HG03196 (cell line): ENCODE results near the gene SLC43A2.
"Not testable (repeated sequence)": the region's sequence is repeated elsewhere in the genome, so short reads cannot be mapped to it uniquely, and the experiment has no call there.

Source experiments
- ATAC-seq: cut with Tn5 transposase; IDR thresholded peaks from one replicate; pipeline ENCODE4 v1.9.1; 2021; ENCODE audit not compliant: unreplicated experiment

The SLC43A2 gene

DNA sequence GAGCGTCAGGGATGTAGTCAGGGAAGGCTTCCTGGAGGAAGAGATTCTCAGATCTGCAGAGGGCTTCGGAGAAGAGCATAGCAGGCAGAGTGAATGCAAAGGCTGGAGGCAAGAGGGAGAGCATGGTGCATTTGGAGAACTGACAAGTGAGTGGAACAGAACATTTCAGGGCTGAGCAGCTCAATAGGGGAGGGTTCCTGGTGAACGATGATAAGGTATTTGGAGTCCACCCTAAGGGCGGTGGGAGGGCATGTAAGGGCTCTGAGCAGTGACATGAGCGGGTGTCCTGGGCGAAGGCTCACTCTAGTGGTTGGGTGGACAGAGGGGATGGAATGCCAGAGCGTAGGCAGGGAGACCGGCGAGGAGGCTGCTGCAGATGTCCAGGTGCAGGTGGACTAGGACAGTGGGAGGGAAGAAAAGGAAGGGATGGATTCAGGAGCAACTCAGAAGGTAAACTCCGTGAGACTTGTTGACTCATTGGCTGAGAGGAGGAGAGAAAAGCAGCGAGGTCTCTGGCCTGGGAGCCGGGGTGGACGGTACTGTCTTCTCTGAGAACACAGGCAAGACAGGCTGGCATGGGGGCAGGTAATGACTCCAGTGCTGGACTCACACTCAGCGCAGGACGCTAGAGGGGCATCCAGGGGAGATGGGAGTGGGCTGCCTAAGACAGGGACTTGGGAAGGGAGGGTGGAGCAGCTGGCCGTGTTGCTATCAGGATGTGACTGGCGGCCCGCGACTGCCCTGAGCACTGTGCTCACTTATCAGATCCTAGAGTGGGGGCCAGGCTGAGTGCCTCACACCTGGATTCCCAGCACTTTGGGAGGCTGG lies 64.6 kb downstream of the SLC43A2 start:
- ATAC-seq, result no peak

DNA sequence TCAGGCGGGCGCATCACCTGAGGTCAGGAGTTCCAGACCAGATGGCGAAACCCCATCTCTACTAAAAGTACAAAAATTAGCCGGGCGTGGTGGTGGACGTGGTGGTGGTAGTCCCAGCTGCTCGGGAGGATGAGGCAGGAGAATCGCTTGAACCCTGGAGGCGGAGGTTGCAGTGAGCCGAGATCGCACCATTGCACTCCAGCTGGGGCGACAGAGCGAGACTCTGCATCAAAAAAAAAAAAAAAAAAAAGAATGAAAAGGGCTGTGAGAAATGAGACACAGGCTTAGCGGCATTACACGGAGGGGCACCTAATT lies 65.2 kb downstream of the SLC43A2 start:
- not testable (repeated sequence) for ATAC-seq

DNA sequence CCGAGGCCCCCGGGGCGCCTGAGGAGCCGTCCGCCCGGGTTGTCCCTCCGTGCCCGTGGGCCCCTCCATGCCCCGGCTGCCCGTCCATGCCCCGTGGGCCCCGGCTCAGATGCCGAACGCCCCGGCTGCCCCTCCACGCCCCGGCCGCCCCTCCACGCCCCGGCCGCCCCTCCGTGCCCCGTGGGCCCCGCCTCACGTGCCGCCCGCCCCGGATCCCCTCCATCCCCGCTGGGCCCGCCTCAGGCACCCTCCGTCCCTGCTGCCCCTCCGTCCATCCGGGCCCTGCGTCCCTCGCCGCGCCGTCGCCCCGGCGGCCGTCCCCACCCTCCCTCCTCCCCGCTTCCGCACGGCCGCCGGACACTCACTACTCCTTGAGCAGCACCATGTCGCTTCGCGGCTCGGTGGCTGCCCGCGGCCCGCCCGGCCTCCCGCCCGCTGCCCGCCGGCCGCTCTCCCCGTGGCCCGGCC lies 66.4 kb downstream of the SLC43A2 start:
- ATAC-seq, result peak; percentile 14

DNA sequence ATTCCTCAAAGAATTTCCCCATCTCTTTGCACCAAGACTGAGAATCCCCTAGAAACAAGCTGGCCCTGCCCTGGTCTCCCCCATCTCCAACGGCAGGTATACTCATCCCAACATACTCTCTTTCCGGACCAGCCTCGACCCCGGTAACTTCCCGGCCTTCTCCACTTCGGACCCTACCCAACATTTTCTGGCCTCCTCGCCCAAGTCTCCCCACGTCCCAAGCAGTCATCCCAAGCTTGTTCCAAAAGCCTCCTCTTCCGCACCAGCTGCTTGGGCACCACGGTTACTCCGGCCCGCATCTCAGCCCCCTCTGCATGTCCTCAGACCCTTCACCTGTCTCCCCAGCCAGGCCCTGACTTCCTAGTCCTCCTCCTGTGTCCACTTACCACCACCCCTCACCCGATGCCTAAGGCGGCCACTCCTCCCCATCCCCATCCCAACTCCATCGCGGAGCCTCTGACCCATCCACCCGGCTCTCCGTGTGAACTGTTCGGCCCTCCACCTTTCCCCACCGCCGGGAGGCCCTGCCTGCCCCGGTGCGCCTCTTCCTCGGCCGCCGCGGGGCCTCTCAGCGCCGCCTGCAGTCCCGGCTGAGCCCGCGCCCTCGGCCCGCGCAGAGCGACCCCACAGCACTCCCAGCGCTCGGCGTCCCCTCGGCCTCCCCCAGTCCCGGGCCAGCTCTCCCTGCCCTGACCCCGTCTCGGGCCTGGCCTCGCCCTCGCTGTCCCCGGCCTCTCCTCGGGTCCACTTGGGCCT lies 67.0 kb downstream of the SLC43A2 start:
- no peak for ATAC-seq

DNA sequence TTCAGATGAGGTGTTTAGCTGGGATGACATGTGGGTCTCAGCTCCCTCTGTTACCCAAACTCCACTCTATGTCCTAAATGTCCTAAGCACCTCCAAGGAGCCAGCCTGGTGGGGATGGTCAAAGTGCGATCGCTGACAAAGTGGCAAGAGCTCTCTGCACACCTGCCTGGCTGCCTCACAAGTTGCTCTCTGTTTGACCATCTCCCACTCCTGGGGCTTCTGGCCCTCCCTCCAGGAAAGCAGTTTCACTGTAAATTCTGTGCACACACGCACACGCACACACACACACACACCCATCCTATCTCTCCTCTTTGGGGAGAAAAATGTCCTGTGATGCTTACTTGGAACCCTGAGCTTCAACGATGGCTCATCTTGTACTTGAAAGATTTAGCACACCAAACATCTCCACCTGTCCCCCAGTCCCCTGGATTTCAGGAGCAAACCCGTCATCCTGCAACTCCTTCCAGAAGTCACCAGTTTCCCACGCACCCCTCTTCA lies 67.7 kb downstream of the SLC43A2 start:
- no peak for ATAC-seq

DNA sequence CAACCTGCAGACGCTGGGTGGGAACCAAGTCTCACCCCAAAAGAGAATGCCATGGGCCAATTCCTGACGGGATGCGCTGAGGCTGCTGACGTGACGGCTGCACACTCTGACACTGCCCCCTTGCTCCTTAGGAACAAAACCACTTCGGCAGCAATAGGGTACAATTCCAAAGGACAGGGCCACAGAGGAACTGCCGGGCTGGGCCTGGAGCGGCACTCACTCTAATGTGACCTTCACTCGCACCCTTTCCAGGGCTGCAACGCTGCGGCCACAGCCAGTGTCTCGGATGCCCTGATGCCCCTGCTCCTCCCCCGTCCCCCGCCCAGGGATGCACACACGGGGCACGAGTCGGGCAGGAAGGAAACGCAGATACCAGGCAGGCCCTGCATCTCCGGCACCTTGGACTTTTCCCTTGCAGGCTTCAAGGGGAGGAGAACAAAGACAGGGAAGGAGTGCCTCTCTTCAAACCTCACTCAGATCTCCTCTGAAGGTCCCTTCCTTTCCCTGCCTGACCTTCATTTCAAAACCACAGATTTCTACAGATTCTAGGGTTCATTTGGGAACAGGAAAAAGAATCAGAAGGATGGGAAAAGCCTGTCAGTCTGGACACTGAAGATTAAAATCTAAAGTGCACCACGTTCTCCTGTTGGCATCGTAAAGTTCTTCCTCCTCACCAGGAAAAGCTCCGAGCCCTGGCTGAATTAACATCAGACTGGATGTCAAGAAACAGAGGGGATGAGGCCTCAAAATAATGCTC lies 68.4 kb downstream of the SLC43A2 start:
- no peak for ATAC-seq

DNA sequence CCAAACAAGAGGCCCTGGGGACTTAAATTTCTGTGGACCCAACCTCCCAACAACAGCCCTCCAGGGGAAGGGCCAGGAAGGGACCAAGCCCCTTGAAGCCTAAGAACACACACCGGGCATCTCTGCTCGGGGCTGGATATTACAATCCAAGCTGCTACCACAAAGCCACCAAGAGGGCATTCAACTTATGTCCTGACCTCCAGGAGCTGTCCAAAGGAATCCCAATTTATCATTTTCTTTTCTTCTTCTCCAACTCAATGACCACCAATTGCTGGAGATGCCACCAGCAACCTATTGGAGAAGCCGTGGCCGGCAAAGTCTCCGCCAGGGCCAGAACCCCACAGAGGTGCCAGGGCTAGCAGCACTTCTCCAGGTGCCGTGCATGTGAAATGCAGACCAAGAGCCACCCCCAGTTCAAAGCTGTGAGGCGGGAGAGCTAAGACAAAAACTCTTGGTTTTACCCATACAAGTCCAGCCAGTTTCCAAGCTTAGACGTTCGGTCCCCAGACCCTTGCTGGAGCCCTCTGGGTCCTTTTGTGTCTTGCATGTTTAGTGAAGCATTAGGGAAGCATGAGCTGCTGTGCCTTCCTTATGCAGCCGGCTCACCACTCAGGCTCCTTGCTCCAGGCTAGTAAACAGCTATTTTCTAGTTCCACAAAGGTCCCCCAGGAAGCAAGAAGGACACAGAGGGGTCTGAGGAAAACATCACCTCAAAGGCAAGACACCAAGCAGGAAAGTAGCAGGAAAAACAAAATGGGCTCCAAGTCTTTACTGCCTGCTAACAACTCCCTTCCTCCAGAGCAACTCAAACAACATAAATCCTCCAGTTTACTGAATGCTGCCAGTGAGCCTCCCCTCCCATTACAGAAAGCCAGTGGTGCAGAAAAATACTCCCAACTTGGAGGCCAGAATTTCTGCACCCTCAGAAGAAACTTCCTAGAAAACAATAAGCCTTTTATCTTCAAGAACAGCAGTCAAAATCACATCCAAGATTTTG lies 69.3 kb downstream of the SLC43A2 start:
- no peak for ATAC-seq

DNA sequence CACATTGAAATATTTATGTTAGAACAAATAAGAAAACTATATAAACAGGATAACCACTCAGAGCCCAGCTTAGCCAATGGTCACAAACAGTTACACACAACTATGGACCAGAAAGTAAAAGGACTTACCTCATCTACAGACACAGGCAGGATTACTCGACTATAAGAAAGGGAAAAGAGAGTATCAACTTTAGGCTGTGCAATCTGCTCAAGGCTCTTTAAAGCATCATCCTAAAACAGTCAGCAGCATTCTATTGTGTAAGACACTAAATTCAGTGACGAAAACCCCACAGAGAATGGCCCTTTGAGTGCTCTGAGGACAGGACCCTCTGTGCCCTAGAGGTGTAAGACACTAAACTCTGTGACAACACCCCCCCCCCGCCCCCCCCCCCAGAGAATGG lies 70.2 kb downstream of the SLC43A2 start:
- no peak for ATAC-seq

DNA sequence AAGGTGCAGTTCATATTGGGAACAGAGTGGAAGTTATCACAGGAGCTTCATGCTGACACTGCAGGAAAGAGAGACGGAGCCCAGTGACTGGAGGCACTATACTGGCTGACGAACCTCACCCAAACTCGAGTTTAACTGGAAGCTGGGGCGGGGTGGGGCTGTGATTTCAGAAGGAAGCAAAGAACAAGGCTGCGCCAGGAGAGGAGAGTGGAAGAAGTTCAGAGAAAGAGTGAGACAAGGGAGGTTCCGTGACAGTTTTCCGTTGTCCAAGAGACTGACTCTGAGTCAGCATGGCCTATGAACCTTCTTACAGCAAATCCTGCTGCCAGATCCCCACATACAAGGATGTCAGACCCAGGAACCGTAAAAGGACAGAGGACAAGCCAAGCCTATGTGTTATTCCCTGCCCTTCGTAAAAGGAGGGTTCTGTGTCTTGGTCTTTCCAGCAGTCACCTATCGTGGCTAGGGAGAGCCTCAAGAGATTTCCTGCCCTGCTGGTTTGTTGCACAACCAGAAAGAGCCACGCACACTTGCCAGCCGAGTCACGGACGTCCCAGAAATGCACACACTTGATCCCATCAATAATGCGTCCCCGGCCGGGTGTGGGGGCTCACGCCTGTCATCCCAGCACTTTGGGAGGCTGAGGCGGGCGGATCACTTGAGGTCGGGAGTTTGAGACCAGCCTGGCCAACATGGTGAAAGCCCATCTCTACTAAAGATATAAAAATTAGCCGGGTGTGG lies 71.1 kb downstream of the SLC43A2 start:
- no peak for ATAC-seq

DNA sequence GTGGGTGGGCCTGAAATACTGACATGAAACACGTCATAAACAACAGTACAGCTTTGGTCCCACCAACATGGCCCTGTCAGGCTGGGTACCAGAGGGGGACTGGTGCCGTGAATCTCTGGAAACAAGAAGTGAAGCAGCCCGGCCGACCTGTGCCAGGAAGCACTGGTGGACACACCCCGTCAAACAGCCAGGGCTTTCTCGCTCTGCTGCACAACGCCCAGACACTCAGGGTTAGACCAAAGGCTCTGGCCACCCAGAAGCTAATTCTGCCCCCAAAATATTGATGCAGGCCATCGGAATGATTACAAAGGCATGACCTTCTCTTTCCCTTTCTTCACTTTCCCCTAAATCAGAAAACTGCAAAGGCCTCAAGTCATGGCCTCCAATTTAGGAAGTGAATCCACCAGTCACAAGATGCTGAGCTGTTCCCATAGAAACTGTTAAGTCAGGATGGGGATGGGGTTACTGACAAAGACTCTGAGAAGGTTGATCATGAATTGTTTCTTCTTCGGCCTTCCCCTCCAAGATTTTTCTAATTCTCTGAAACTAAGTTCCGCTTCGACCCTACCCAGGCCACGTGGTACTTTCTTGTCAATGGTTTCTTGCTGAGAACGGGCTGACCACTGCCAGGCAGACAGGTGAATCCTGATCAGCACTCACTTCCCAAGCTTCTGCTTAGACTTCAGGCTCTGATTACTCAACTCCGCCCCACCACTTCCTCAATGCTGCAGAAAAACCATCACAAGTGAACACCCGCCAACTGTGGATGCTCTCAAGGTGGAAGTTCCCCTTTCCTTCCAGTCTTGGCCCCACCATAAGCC lies 72.8 kb downstream of the SLC43A2 start:
- no peak for ATAC-seq

DNA sequence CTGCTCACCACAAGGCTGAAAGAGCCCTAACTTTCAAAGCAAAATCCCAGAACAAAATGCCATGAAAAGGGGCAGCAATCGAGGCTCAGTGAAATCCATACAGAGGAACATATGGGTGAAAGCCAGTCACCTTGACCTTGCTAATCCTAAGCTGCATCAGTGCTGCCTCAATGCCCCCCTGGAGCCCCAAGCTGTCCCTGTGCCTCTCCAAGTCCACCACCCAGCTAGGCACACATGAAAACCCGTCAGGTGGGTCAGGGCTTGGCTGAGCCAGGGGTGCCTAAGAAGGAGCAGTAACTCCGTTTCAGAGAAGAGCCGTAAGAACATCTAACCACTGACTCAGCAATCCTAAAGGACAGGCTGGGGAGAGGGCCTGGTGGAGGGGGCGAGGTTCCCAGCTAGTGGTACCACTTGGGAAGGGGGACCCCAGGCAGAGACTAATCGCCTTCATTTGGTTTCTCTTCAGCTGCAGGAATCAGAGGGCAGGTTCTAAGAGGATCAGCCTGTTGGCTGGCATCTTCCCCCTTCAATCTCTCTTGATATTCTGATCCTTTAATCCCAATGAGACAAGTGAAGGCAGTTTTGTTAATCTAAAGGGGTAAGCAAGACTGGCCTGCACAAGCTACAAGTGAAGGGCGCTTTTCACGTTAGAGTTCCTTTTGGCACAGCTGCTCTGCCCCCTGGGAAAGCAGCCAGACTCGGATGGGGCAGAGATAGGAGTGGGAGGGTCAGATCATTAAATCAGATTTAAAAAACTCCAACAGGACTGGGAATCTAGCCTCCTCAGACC lies 73.7 kb downstream of the SLC43A2 start:
- no peak for ATAC-seq

DNA sequence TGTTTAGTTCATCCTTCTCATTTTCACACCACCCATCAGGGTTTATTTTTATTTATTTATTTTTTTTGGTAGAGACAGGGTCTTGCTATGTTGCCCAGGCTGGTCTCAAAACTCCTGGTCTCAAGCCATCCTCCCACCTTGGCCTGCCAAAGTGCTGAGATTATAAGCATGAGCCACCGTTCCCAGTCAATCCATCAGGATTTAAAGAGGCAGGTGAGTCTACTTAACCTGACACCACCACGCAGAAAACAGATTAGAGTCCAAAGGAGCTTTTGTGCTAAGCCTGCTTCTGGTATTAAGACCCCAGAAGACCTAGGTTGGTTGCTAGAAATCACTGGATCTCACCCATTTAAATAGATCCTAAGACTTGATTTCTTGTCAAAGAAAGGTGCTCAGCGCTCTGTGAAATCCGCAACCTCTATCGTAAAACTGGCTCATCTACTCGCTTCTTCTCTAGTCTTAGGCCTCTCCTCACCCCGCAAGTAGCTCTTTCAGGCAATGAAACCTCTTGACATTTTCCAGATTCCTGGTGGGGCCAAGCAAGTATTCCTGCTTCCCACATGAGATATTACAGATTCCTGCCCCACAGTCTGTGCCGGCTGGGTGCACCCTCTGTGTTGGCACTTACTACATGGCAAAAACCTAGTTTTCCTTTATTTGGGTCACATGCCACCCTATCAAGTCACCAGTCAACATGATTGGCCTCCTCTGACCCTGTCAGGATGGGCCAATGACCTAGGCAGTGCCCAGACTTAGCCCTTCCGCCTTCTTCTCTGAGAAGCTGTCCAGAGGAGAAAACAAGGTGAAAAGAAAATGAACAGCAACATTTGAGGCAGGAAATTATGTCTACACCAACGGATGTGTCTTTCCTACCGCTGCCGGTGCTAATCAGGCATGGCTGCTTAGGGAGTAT lies 75.0 kb downstream of the SLC43A2 start:
- ATAC-seq, result no peak

DNA sequence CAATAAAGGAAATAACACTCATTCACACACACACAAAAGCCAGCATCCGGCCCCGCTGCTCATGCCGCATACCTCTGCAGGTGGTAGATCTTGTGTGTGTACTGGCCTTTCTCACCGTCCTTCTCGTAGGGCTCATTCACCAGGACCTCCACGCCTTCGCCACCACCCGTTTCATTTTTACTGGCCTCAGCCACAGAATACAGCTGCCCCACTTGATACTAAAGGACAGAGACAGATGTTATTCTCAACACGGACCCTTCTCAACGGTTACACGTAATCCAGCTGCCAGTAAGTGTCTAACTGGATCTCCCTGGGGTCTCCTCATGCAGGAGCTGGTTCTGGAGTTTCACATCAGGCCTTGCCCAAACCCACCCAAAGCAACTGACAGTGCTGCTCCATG lies 75.7 kb downstream of the SLC43A2 start:
- no peak for ATAC-seq

DNA sequence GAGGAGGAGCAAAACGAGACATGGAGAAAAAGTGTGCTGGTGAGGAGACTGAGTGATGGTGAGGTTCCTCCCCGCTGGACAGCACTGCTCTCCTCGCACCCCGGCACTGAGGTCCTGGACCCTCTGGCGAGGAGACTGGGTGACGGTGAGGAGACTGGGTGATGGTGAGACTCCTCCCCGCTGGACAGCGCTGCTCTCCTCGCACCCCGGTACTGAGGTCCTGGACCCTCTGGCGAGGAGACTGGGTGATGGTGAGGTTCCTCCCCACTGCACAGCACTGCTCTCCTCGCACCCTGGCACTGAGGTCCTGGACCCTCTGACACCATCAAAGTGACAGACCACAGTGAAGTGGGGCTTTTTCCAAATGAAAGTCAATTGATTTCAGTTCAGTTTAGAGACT lies 76.9 kb downstream of the SLC43A2 start:
- no peak for ATAC-seq

DNA sequence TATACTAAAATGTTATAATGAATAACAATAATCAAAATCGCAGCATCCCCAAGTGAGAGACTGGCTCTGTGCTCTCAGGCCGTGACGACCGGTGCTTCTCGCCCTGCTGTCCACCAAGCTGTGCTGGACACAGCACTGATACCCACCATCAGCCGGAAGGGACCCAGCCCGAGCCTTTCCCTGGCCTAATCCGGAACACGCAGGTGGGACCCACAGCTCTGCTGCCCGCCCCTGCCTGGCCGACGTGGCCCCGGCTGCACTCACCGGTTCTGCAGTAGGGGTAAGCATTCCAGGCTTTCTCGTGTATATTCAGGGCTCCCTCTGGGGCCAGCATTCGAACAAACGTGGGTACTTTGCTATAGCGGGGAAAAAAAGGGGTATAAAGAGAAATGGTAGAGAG lies 80.6 kb downstream of the SLC43A2 start:
- no peak for ATAC-seq

DNA sequence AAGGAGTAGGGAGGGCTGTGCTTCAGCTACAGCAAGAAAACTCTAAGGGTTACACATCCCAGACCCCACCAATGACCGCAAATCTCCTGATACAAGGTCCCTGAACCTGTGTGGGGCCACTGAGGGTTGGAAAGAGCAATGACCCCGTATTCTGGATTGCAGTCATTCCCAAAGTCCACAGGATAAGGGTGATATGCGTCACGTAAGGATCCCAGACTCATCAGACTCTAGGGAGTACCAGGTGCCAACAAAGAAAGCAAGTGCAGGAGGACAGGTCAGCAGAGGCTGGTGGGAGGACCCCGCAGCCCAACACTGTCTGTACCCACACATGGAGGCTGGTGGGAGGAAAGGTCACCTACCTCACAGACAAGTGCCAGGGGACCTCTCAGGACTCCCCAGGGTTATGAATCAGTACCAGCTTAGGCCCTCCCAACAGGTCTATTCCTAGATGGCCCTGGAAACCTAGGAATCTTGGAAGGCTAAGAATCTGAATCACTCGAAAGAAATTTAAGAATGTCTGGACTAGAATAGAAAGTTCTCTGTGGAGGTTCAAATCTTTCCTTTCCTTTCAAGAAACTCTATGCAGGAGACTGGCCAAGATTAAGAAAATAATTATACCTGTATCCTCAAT lies 82.2 kb downstream of the SLC43A2 start:
- no peak for ATAC-seq

DNA sequence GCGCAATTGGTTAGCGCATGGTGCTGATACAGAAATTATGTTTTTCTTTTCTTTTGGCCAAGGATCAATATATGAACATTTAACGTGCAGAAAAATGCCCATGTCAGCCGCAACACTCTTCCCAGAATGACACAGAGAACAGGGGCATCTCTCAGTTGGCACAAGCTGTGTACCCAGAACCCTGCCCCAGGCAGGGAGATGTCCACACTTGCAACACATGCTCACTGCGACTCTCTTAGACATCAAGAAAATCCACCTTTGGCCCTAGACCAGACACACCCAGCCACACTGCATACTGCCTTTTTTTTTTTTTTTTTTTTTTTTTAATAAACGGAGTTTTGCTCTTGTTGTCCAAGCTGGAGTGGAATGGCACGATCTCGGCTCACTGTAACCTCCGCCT lies 83.0 kb downstream of the SLC43A2 start:
- no peak for ATAC-seq
